Right lobe of liver (tissue), 6 donors: ENCODE results near the gene NSMCE3. TPM values are rescaled to one million over a fixed set of nuclear protein-coding genes. Genes with fewer than 3 reads are reported as not detected.

Experiments used
- ATAC-seq, 4 donors: fragments of 200-7000 bp; cut with Tn5 transposase; one replicate each; pipeline ENCODE4 v1.9.1; 2020; ENCODE audit warnings: mild to moderate bottlenecking in 4 of 4, moderate library complexity in 4 of 4
- DNase-seq, 3 donors: peaks; one replicate each; pipeline ENCODE4 v3.0.0-alpha.2; 2020
- H3K27ac ChIP-seq, 3 donors: fragments of 200-600 bp; one replicate each; pipeline ENCODE4 v1.8.0; 2022
- H3K27me3 ChIP-seq, 2 donors: fragments of 200-600 bp; one replicate each; pipeline ENCODE4 v1.8.0; 2022
- H3K36me3 ChIP-seq, 4 donors: fragments of 200-600 bp; sonication (generic) in 1 of 4; one replicate each; pipeline versions ENCODE4 v1.5.1 to v1.8.0; 2017 to 2022; ENCODE audit warnings: control low read depth in 1 of 4
- H3K4me1 ChIP-seq, 4 donors: fragments of 200-600 bp; sonication (generic) in 1 of 4; one replicate each; pipeline versions ENCODE4 v1.5.1 to v1.8.0; 2017 to 2022; ENCODE audit warnings: control low read depth in 1 of 4
- H3K4me3 ChIP-seq, 3 donors: fragments of 200-600 bp; one replicate each; pipeline ENCODE4 v1.8.0; 2022
- H3K9me3 ChIP-seq, 4 donors: fragments of 200-600 bp; sonication (generic) in 1 of 4; one replicate each; pipeline versions ENCODE4 v1.5.1 to v1.8.0; 2017 to 2022; ENCODE audit warnings: control low read depth in 1 of 4
- CTCF ChIP-seq, 4 donors: fragments of 200-600 bp in 3 of 4; fragments of 450-650 bp in 1 of 4; IDR thresholded peaks; one replicate each; pipeline versions ENCODE4 v1.5.1 to v1.8.0; 2016 to 2022; ENCODE audit warnings: antibody characterized with exemption in 4 of 4, mild to moderate bottlenecking in 2 of 4
- POLR2A ChIP-seq: fragments of 450-650 bp; IDR thresholded peaks from one replicate; pipeline ENCODE4 v1.6.1; 2017; ENCODE audit warnings: antibody characterized with exemption, mild to moderate bottlenecking
- WGBS: methylation state at CpG from one replicate; pipeline ENCODE4 v1.1.6; 2018; ENCODE audit warnings: low coverage, low lambda C conversion rate; ENCODE audit not compliant: insufficient coverage; ENCODE audit errors: missing lambda C conversion rate; 5-methylcytosine and 5-hydroxymethylcytosine counted together
- intact Hi-C, 2 donors: fragments of 100-400 bp; cut with DNase I; formaldehyde crosslinking; loops; one replicate each; pipeline versions ENCODE4 v1.11.2 to v1.14.1; 2022
- total RNA-seq, 6 experiments: library from RNA; depleted of rRNA in 2 of 6; stranded (reverse); fragments of >200 nt in 2 of 6; fragmentation: NEBNext Ultra II Directional in 3 of 6; extraction: Animal tissue kit (Norgen Biotek cat#: 25700) in 3 of 6; gene quantifications; one replicate each; pipeline versions ENCODE4 v1.1.0 to v1.2.4, GENCODE V29; 2016 to 2023
- donor health status: DM: no; HTN: yes; CAD: no.
- donor health status: DM: no; HTN: no; CAD: no.
- donor health status: DM: no; HTN: no; CAD: no.
- donor health status: DM: no; HTN: yes; CAD: no.
- donor health status: DM: no; HTN: yes; CAD: no.

Gene NSMCE3
- total RNA-seq, 6 experiments from 2014 or later: 2.2 to 4.4 (median 3.1) TPM

DNA sequence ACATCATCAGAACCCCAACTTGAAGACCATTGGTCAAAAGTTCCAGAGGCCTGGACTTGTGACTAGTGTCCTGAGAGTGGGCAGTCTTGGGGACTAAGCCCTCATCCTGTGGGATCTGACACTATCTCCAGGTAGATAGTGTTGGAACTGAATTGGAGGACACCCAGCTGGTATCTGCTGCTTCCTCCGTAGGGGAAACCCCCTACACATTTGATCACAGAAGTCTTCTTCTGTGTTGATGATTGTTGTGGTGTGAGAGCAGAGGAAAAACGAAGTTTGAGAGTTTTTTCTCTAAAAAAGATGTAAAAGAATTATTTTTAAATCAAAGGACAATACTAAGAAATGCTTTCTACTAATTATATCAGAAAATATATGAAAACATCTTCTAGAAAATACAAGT lies 6.9 kb downstream of the NSMCE3 start:
- Histone ChIP-seq H3K36me3 (no peaks in the 10 kb centered on the region), H3K27me3 (no peaks in the 10 kb centered on the region), H3K9me3 (no peaks in the 10 kb centered on the region), H3K4me3 (no peak overlapping the region), H3K27ac (no peak overlapping the region), H3K4me1 (peaks cover 0 to 9% (median 3%) of the 10 kb centered on the region in 4 donors)
- no peak for TF ChIP-seq POLR2A
- TF ChIP-seq CTCF (IDR thresholded peaks at IDR 0.05): no peak
- 29% methylated on average over 2 of the region's 2 CpGs for WGBS
- DNase-seq (no peak), ATAC-seq (no peak)
- intact Hi-C loops: no loop called here

- no peak for ATAC-seq
- intact Hi-C loops: no loop called here
- H3K9me3 ChIP-seq: no peaks in the 10 kb centered on the region
- no peak overlapping the region for H3K4me3 ChIP-seq
- 92% methylated on average over 6 of the region's 6 CpGs for WGBS
- TF ChIP-seq POLR2A (no peak), CTCF (IDR thresholded peaks at IDR 0.05) (no peak)
- no peaks in the 10 kb centered on the region for H3K36me3 ChIP-seq
- no peak overlapping the region for H3K27ac ChIP-seq
- no peaks in the 10 kb centered on the region for H3K4me1 ChIP-seq
- no peaks in the 10 kb centered on the region for H3K27me3 ChIP-seq
- DNase-seq: no peak
These were observed 8.7 kb downstream of the NSMCE3 start for GRCh38 chr15:29260896-29261295.

DNA sequence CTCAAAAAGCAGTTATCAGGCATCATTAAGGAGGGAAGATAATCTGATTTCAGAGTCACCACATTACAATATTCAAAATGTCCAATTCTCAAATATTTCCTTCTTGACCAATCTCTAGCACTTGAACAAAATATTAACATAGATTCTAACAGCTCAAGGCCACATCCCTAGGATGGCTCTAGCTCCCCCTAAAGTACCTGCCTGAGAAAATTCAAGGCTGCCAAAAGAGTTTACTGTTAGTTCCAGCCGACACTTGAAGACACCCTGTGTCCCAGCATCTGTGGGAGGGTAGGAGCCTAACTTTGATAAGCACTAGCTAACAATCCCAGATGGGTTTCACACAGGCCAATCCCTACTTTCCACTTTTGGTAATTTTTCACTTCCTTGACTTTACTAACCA lies 10.4 kb downstream of the NSMCE3 start:
- H3K27me3 ChIP-seq: no peaks in the 10 kb centered on the region
- no peak overlapping the region for H3K27ac ChIP-seq
- H3K9me3 ChIP-seq: no peaks in the 10 kb centered on the region
- no peaks in the 10 kb centered on the region for H3K36me3 ChIP-seq
- TF ChIP-seq CTCF (IDR thresholded peaks at IDR 0.05) (no peak), POLR2A (no peak)
- no peaks in the 10 kb centered on the region for H3K4me1 ChIP-seq
- H3K4me3 ChIP-seq: no peak overlapping the region
- DNase-seq (no peak), ATAC-seq (no peak)
- intact Hi-C loops: no loop called here
- WGBS: 38% methylated on average over 1 of the region's 1 CpG

GRCh38 chr15:29252234-29252633 lies 17.4 kb downstream of the NSMCE3 start:
- Histone ChIP-seq H3K27me3 (no peaks in the 10 kb centered on the region), H3K27ac (no peak overlapping the region), H3K4me3 (no peak overlapping the region), H3K4me1 (peaks cover 0 to 18% (median 0%) of the 10 kb centered on the region in 4 donors), H3K9me3 (no peaks in the 10 kb centered on the region), H3K36me3 (no peaks in the 10 kb centered on the region)
- ATAC-seq: peak; percentile 60 to 89 (median 66)
- intact Hi-C loops: no loop called here
- no peak for DNase-seq
- TF ChIP-seq CTCF (IDR thresholded peaks at IDR 0.05) (no peak), POLR2A (no peak)

GRCh38 chr15:29244544-29244943 lies 25.1 kb downstream of the NSMCE3 start:
- TF ChIP-seq POLR2A (no peak), CTCF (IDR thresholded peaks at IDR 0.05) (no peak)
- H3K27me3 ChIP-seq: no peaks in the 10 kb centered on the region
- intact Hi-C loops: no loop called here
- no peaks in the 10 kb centered on the region for H3K4me1 ChIP-seq
- no peak overlapping the region for H3K27ac ChIP-seq
- no peaks in the 10 kb centered on the region for H3K9me3 ChIP-seq
- H3K36me3 ChIP-seq: no peaks in the 10 kb centered on the region
- ATAC-seq: no peak
- 61% methylated on average over 6 of the region's 7 CpGs for WGBS
- DNase-seq: no peak
- no peak overlapping the region for H3K4me3 ChIP-seq
